Neural cell (in vitro differentiated cells): ENCODE measurements around the gene ANO4. TPM values are rescaled to one million over a fixed set of nuclear protein-coding genes. Genes with fewer than 3 reads are reported as not detected.

Experiments
- H2AFZ ChIP-seq: fragments of 200-600, 300-800 bp; sonication (generic), shearing (Covaris generic); 2 replicates; pipeline ENCODE4 v1.6.0; 2014; ENCODE audit warnings: low read depth, mild to moderate bottlenecking, antibody characterized with exemption, low read length, moderate library complexity
- H3F3A ChIP-seq: fragments of 200-600 bp; shearing (Covaris generic); 2 replicates; pipeline ENCODE4 v1.6.1; 2016; ENCODE audit warnings: mild to moderate bottlenecking, moderate library complexity, mixed read lengths, antibody characterized with exemption, low read length; ENCODE audit not compliant: insufficient read depth, poor library complexity, severe bottlenecking
- H3K27ac ChIP-seq: fragments of 200-600, 300-800 bp; sonication (generic), shearing (Covaris generic); 2 replicates; pipeline ENCODE4 v1.5.1; 2014; ENCODE audit warnings: mild to moderate bottlenecking, low read length, moderate library complexity
- H3K27me3 ChIP-seq: fragments of 300-800, 200-600 bp; sonication (generic), shearing (Covaris generic); 2 replicates; pipeline ENCODE4 v1.6.0; 2014; ENCODE audit warnings: mild to moderate bottlenecking, low read depth, low read length, moderate library complexity; ENCODE audit not compliant: insufficient read depth
- H3K36me3 ChIP-seq: fragments of 300-800, 200-600 bp; sonication (generic), shearing (Covaris generic); 2 replicates; pipeline ENCODE4 v1.5.1; 2014; ENCODE audit warnings: mild to moderate bottlenecking, antibody characterized with exemption, low read length, moderate library complexity; ENCODE audit not compliant: insufficient read depth
- H3K4me2 ChIP-seq: fragments of 300-800, 200-600 bp; sonication (generic), shearing (Covaris generic); 2 replicates; pipeline ENCODE4 v1.6.0; 2014; ENCODE audit warnings: mild to moderate bottlenecking, low read length
- H3K4me3 ChIP-seq: fragments of 300-800, 200-600 bp; sonication (generic), shearing (Covaris generic); 2 replicates; pipeline ENCODE4 v1.5.1; 2014; ENCODE audit warnings: mild to moderate bottlenecking, low read length, moderate library complexity
- H3K79me2 ChIP-seq: fragments of 200-600 bp; shearing (Covaris generic); replicated peaks from 2 replicates; pipeline ENCODE4 v1.6.0; 2014; ENCODE audit warnings: mild to moderate bottlenecking, low read length, moderate library complexity; ENCODE audit not compliant: insufficient read depth
- H3K9ac ChIP-seq: fragments of 300-800, 200-600 bp; sonication (generic), shearing (Covaris generic); 2 replicates; pipeline ENCODE4 v1.6.1; 2016; ENCODE audit warnings: mild to moderate bottlenecking, low read length, mixed read lengths
- H3K9me2 ChIP-seq: fragments of 200-600 bp; shearing (Covaris generic); 2 replicates; pipeline ENCODE4 v1.6.1; 2016; ENCODE audit warnings: mild to moderate bottlenecking, low read length, mixed read lengths; ENCODE audit not compliant: insufficient read depth
- H3K9me3 ChIP-seq: fragments of 200-600, 300-800 bp; sonication (generic), shearing (Covaris generic); 2 replicates; pipeline ENCODE4 v1.6.1; 2016; ENCODE audit warnings: mild to moderate bottlenecking, mixed run types, low read length, moderate library complexity, mixed read lengths
- H4K20me1 ChIP-seq: fragments of 200-600 bp; shearing (Covaris generic); 2 replicates; pipeline ENCODE4 v1.6.1; 2016; ENCODE audit warnings: mild to moderate bottlenecking, mixed run types; ENCODE audit not compliant: insufficient read depth
- EP300 ChIP-seq: fragments of 450-650 bp; conservative IDR thresholded peaks from 2 replicates; pipeline ENCODE4 v1.6.1; 2014; ENCODE audit warnings: antibody characterized with exemption, mild to moderate bottlenecking, moderate library complexity; ENCODE audit not compliant: poor library complexity, severe bottlenecking
- EZH2 ChIP-seq: fragments of 200-600, 300-800 bp; shearing (Covaris generic), sonication (generic); IDR thresholded peaks from 2 replicates; pipeline ENCODE4 v1.6.1; 2014; ENCODE audit warnings: antibody characterized with exemption, low read length, borderline replicate concordance, mild to moderate bottlenecking; ENCODE audit not compliant: insufficient read depth, poor library complexity, severe bottlenecking
- MXI1 ChIP-seq: fragments of 450-650 bp; conservative IDR thresholded peaks from 2 replicates; pipeline ENCODE4 v1.6.1; 2014; ENCODE audit warnings: antibody characterized with exemption, mild to moderate bottlenecking; ENCODE audit not compliant: poor library complexity, severe bottlenecking
- POLR2AphosphoS5 ChIP-seq: IDR thresholded peaks from 2 replicates; pipeline ENCODE4 v1.6.1; 2012
- RAD21 ChIP-seq: fragments of 450-650 bp; conservative IDR thresholded peaks from 2 replicates; pipeline ENCODE4 v1.6.1; 2014; ENCODE audit warnings: antibody characterized with exemption, mild to moderate bottlenecking, moderate library complexity
- SMC3 ChIP-seq: fragments of 450-650 bp; conservative IDR thresholded peaks from 2 replicates; pipeline ENCODE4 v1.6.1; 2014; ENCODE audit warnings: antibody characterized with exemption, mild to moderate bottlenecking, moderate library complexity; ENCODE audit not compliant: poor library complexity
- TAF1 ChIP-seq: IDR thresholded peaks from 2 replicates; pipeline ENCODE4 v1.6.1; 2012; ENCODE audit warnings: low read depth
- polyA plus RNA-seq: library from polyadenylated mRNA; depleted of rRNA; stranded (reverse); fragments of >200 nt; gene quantifications from 2 replicates; pipeline ENCODE4 v1.2.3, GENCODE V29; 2014
- TF ChIP-seq, protein P1 (sequence below): IDR thresholded peaks from 2 replicates; pipeline ENCODE4 v1.6.1; 2012; ENCODE audit warnings: borderline replicate concordance
- TF ChIP-seq, protein P2 (sequence below): fragments of 450-650 bp; IDR thresholded peaks from 2 replicates; pipeline ENCODE4 v1.5.1; 2014; ENCODE audit warnings: antibody characterized with exemption, mild to moderate bottlenecking, moderate library complexity; ENCODE audit not compliant: poor library complexity, severe bottlenecking

Gene ANO4
- polyA plus RNA-seq, 1 donor from 2014 or later: 11.1 TPM

DNA sequence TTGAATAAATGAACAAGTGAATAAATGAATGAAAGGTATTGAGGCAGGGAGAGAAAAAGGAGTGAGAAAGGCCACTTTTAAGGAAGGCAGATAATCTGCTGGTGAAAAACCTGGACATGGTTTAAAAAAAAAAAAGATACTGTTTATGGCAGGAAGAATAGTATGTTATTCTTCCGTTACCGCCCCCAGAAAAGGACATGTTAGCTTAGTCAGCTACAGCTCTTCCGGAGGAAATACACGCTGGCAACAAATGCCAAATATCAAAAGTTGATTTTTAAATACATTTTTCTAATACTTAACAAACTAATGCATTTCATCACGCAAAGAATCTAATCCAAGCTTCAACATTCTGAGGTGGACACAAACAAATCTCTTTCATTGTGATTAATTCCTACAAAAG lies 372.3 kb downstream of the ANO4 start:
- H3K36me3 ChIP-seq: no peaks in the 10 kb centered on the region
- H3F3A ChIP-seq: no peaks in the 10 kb centered on the region
- H3K27me3 ChIP-seq: no peaks in the 10 kb centered on the region
- H4K20me1 ChIP-seq: no peaks in the 10 kb centered on the region
- H3K9me2 ChIP-seq: no peaks in the 10 kb centered on the region
- no peak overlapping the region for H3K4me2 ChIP-seq
- H3K9me3 ChIP-seq: no peaks in the 10 kb centered on the region
- H3K79me2 ChIP-seq: no peaks in the 10 kb centered on the region
- H3K4me3 ChIP-seq: no peak overlapping the region
- TF ChIP-seq RAD21 (no peak), MXI1 (no peak), TAF1 (no peak), EP300 (no peak), POLR2AphosphoS5 (no peak), SMC3 (no peak), EZH2 (no peak)
- TF ChIP-seq, protein P1, sequence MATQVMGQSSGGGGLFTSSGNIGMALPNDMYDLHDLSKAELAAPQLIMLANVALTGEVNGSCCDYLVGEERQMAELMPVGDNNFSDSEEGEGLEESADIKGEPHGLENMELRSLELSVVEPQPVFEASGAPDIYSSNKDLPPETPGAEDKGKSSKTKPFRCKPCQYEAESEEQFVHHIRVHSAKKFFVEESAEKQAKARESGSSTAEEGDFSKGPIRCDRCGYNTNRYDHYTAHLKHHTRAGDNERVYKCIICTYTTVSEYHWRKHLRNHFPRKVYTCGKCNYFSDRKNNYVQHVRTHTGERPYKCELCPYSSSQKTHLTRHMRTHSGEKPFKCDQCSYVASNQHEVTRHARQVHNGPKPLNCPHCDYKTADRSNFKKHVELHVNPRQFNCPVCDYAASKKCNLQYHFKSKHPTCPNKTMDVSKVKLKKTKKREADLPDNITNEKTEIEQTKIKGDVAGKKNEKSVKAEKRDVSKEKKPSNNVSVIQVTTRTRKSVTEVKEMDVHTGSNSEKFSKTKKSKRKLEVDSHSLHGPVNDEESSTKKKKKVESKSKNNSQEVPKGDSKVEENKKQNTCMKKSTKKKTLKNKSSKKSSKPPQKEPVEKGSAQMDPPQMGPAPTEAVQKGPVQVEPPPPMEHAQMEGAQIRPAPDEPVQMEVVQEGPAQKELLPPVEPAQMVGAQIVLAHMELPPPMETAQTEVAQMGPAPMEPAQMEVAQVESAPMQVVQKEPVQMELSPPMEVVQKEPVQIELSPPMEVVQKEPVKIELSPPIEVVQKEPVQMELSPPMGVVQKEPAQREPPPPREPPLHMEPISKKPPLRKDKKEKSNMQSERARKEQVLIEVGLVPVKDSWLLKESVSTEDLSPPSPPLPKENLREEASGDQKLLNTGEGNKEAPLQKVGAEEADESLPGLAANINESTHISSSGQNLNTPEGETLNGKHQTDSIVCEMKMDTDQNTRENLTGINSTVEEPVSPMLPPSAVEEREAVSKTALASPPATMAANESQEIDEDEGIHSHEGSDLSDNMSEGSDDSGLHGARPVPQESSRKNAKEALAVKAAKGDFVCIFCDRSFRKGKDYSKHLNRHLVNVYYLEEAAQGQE: no peak
- TF ChIP-seq, protein P2, sequence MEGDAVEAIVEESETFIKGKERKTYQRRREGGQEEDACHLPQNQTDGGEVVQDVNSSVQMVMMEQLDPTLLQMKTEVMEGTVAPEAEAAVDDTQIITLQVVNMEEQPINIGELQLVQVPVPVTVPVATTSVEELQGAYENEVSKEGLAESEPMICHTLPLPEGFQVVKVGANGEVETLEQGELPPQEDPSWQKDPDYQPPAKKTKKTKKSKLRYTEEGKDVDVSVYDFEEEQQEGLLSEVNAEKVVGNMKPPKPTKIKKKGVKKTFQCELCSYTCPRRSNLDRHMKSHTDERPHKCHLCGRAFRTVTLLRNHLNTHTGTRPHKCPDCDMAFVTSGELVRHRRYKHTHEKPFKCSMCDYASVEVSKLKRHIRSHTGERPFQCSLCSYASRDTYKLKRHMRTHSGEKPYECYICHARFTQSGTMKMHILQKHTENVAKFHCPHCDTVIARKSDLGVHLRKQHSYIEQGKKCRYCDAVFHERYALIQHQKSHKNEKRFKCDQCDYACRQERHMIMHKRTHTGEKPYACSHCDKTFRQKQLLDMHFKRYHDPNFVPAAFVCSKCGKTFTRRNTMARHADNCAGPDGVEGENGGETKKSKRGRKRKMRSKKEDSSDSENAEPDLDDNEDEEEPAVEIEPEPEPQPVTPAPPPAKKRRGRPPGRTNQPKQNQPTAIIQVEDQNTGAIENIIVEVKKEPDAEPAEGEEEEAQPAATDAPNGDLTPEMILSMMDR: no peak
- no peak overlapping the region for H3K9ac ChIP-seq
- no peak overlapping the region for H2AFZ ChIP-seq
- no peak overlapping the region for H3K27ac ChIP-seq

DNA sequence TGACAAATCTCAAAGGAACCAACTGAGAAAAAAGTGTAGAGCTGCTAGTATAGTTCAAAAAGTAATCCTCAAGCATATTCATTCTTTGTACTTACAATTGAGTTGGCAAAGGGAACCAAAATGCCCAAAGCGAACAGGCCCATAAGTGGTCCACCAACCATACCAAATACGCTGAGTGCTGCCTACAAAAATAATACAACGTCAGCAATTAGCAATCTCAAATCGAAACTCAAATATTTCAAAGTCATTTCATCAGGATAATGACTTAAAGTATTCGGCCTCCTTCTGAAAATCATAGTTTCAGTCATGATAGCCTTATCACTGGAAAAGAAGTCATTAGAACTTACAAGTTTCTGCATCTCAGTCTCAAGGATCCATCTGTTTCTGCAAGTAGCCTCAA lies 373.4 kb downstream of the ANO4 start:
- no peaks in the 10 kb centered on the region for H4K20me1 ChIP-seq
- H3K4me2 ChIP-seq: no peak overlapping the region
- H3K4me3 ChIP-seq: no peak overlapping the region
- no peak overlapping the region for H2AFZ ChIP-seq
- no peak overlapping the region for H3K9ac ChIP-seq
- TF ChIP-seq RAD21 (no peak), TAF1 (no peak), MXI1 (no peak), EZH2 (no peak), POLR2AphosphoS5 (no peak), SMC3 (no peak), EP300 (no peak)
- TF ChIP-seq, protein P2: no peak
- TF ChIP-seq, protein P1: no peak
- no peaks in the 10 kb centered on the region for H3K79me2 ChIP-seq
- no peaks in the 10 kb centered on the region for H3K36me3 ChIP-seq
- H3K27ac ChIP-seq: no peak overlapping the region
- H3K9me3 ChIP-seq: no peaks in the 10 kb centered on the region
- H3K9me2 ChIP-seq: no peaks in the 10 kb centered on the region
- no peaks in the 10 kb centered on the region for H3K27me3 ChIP-seq
- no peaks in the 10 kb centered on the region for H3F3A ChIP-seq
